Karpas-422 (cell line): ENCODE results near the gene NUP93. TPM values are rescaled to one million over a fixed set of nuclear protein-coding genes. Genes with fewer than 3 reads are reported as not detected.
"Not testable (repeated sequence)": the region's sequence is repeated elsewhere in the genome, so short reads cannot be mapped to it uniquely, and the experiment has no call there.

Experiments
- DNase-seq: peaks from one replicate; pipeline ENCODE4 v3.0.0-alpha.2; 2015
- H2AFZ ChIP-seq: fragments of 200-600 bp; sonication (generic); 2 replicates; pipeline ENCODE4 v1.6.1; 2014; ENCODE audit warnings: antibody characterized with exemption, low read length, mixed read lengths
- H3K27ac ChIP-seq: fragments of 200-600 bp; sonication (generic); 2 replicates; pipeline ENCODE4 v1.5.1; 2014; ENCODE audit warnings: mild to moderate bottlenecking, low read length, moderate library complexity
- H3K27me3 ChIP-seq: fragments of 200-600 bp; sonication (generic); 2 replicates; pipeline ENCODE4 v1.6.1; 2014; ENCODE audit warnings: low read length, mixed read lengths
- H3K36me3 ChIP-seq: fragments of 200-600 bp; sonication (generic); 2 replicates; pipeline ENCODE4 v1.6.1; 2014; ENCODE audit warnings: low read length, mixed read lengths; ENCODE audit not compliant: insufficient read depth
- H3K4me1 ChIP-seq: fragments of 200-600 bp; sonication (generic); 2 replicates; pipeline ENCODE4 v1.6.1; 2014; ENCODE audit warnings: mild to moderate bottlenecking, low read length, mixed read lengths
- H3K4me2 ChIP-seq: fragments of 200-600 bp; sonication (generic); 2 replicates; pipeline ENCODE4 v1.6.1; 2014; ENCODE audit warnings: low read length, low read depth, mild to moderate bottlenecking; ENCODE audit not compliant: poor library complexity, severe bottlenecking
- H3K4me3 ChIP-seq: fragments of 200-600 bp; sonication (generic); 2 replicates; pipeline ENCODE4 v1.5.1; 2014; ENCODE audit warnings: mild to moderate bottlenecking, antibody characterized with exemption, low read length, mixed read lengths
- H3K79me2 ChIP-seq: fragments of 200-600 bp; sonication (generic); 2 replicates; pipeline ENCODE4 v1.6.1; 2014; ENCODE audit warnings: mild to moderate bottlenecking, low read length, mixed read lengths
- H3K9ac ChIP-seq: fragments of 200-600 bp; sonication (generic); 2 replicates; pipeline ENCODE4 v1.6.0; 2014; ENCODE audit warnings: low read length
- H3K9me2 ChIP-seq: fragments of 200-600 bp; sonication (generic), shearing (Covaris generic); replicated peaks from 2 replicates; pipeline ENCODE4 v1.6.0; 2014; ENCODE audit warnings: mild to moderate bottlenecking, low read length, moderate library complexity; ENCODE audit not compliant: insufficient read depth
- H3K9me3 ChIP-seq: fragments of 300-700, 200-600 bp; sonication (generic); 2 replicates; pipeline ENCODE4 v1.6.1; 2014; ENCODE audit warnings: low read length, mixed read lengths
- H4K20me1 ChIP-seq: fragments of 200-600 bp; sonication (generic); 2 replicates; pipeline ENCODE4 v1.6.1; 2014; ENCODE audit warnings: mild to moderate bottlenecking, antibody characterized with exemption, low read length, low read depth; ENCODE audit not compliant: insufficient read depth
- total RNA-seq: library from RNA; depleted of rRNA; stranded (reverse); fragments of >200 nt; shearing (Covaris generic); gene quantifications from 2 replicates; pipeline ENCODE4 v1.2.3, GENCODE V29; 2014; ENCODE audit warnings: low replicate concordance

The NUP93 gene
- total RNA-seq, 1 experiment from 2014 or later = 116 TPM

DNA sequence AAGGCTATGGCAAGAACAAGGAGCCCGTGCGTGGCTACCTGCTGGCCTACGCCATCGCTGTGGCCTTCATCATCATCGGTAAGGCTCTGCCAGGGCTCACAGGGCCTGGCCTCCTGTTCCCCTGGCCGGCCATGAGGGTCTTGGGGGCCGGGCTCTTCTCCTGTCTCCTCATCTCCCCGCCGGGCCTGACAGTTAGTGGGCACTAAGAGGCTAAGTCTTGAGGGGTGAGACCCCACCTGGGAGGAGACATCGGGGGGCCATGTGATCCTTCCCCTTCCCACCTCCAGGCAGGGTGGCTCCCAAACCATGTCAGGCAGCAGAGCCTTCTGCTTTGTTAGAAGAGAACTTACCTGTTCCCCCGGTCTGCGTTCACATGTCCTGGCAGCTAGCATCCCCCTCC lies 150.2 kb downstream of the NUP93 start:
- Histone ChIP-seq H3K36me3 (no peaks in the 10 kb centered on the region), H2AFZ (no peak overlapping the region), H3K9me3 (no peaks in the 10 kb centered on the region)

DNA sequence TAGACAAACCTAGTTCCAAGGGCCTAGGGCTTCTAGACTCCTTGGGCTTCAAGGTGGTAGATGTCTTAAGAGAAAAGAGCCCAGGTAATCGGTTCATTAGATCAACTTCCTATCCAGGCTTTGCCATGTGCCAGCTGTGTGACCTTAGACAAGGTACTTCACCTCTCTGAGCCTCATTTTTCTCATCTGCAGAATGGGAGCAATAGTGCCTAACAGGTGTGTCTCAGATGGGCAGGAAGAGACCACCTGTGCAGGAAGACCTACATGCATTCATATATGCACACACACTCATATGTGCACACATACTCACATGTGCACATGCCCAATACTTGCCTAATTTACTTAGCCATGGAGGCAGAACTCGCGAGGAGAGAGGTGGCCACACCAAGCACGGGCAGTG lies 150.8 kb downstream of the NUP93 start:
- H3K9me3 ChIP-seq = no peaks in the 10 kb centered on the region
- no peaks in the 10 kb centered on the region for H3K36me3 ChIP-seq
- H3K27ac ChIP-seq = no peak overlapping the region
- H3K9ac ChIP-seq = no peak overlapping the region
- no peaks in the 10 kb centered on the region for H4K20me1 ChIP-seq
- no peak overlapping the region for H2AFZ ChIP-seq
- no peak for DNase-seq
- no peaks in the 10 kb centered on the region for H3K27me3 ChIP-seq
- no peak overlapping the region for H3K4me2 ChIP-seq
- no peaks in the 10 kb centered on the region for H3K79me2 ChIP-seq
- no peak overlapping the region for H3K4me3 ChIP-seq
- no peaks in the 10 kb centered on the region for H3K9me2 ChIP-seq
- H3K4me1 ChIP-seq = no peaks in the 10 kb centered on the region

More for the DNA sequence above, 150.2 kb downstream of the NUP93 start:
- Histone ChIP-seq H3K27me3 (no peaks in the 10 kb centered on the region), H3K9me2 (no peaks in the 10 kb centered on the region), H3K27ac (no peak overlapping the region), H4K20me1 (no peaks in the 10 kb centered on the region), H3K4me1 (no peaks in the 10 kb centered on the region), H3K9ac (no peak overlapping the region), H3K4me3 (no peak overlapping the region), H3K79me2 (no peaks in the 10 kb centered on the region), H3K4me2 (no peak overlapping the region)
- no peak for DNase-seq

- Histone ChIP-seq H3K9ac (no peak overlapping the region), H2AFZ (no peak overlapping the region), H3K9me2 (no peaks in the 10 kb centered on the region), H4K20me1 (no peaks in the 10 kb centered on the region), H3K4me1 (no peaks in the 10 kb centered on the region), H3K27ac (no peak overlapping the region), H3K36me3 (no peaks in the 10 kb centered on the region), H3K4me3 (no peak overlapping the region), H3K27me3 (no peaks in the 10 kb centered on the region), H3K4me2 (no peak overlapping the region), H3K79me2 (no peaks in the 10 kb centered on the region), H3K9me3 (no peaks in the 10 kb centered on the region)
- no peak for DNase-seq
Observed at GRCh38 chr16:56882077-56882800, 152.3 kb downstream of the NUP93 start.

- H2AFZ ChIP-seq = no peak overlapping the region
- H3K36me3 ChIP-seq = no peaks in the 10 kb centered on the region
- H3K79me2 ChIP-seq = no peaks in the 10 kb centered on the region
- H3K9ac ChIP-seq = no peak overlapping the region
- H3K4me2 ChIP-seq = no peak overlapping the region
- H3K4me1 ChIP-seq = peaks cover under 1% of the 10 kb centered on the region
- DNase-seq = no peak
- H3K27ac ChIP-seq = no peak overlapping the region
- no peaks in the 10 kb centered on the region for H3K9me2 ChIP-seq
- H3K4me3 ChIP-seq = no peak overlapping the region
- no peaks in the 10 kb centered on the region for H3K27me3 ChIP-seq
- H4K20me1 ChIP-seq = no peaks in the 10 kb centered on the region
- H3K9me3 ChIP-seq = no peaks in the 10 kb centered on the region
Observed at GRCh38 chr16:56883586-56883985, 153.7 kb downstream of the NUP93 start.

- H3K4me3 ChIP-seq = no peak overlapping the region
- H3K27me3 ChIP-seq = no peaks in the 10 kb centered on the region
- no peak overlapping the region for H3K27ac ChIP-seq
- no peaks in the 10 kb centered on the region for H3K9me2 ChIP-seq
- H3K9ac ChIP-seq = no peak overlapping the region
- H3K4me1 ChIP-seq = peaks cover 6% of the 10 kb centered on the region
- H3K4me2 ChIP-seq = no peak overlapping the region
- no peaks in the 10 kb centered on the region for H4K20me1 ChIP-seq
- H3K9me3 ChIP-seq = no peaks in the 10 kb centered on the region
- no peak overlapping the region for H2AFZ ChIP-seq
- no peaks in the 10 kb centered on the region for H3K36me3 ChIP-seq
- no peak for DNase-seq
- no peaks in the 10 kb centered on the region for H3K79me2 ChIP-seq
Observed at GRCh38 chr16:56884026-56884582, 154.2 kb downstream of the NUP93 start.

DNA sequence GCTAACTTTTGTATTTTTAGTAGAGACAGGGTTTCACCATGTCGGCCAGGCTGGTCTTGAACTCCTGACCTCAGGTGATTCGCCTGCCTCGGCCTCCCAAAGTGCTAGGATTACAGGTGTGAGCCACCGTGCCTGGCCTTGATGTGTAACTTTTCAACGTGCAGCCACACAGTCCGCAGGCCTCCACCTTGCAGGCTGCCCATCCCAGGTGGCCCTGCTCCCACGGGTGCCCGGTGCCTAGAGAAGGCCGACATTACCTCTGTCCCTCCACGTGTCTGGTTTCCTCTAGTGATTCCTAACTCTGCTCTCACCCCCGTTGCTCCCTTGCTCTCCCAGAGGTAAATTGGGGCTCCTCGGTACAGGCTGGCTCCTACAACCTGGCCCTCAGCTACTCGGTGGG lies 155.0 kb downstream of the NUP93 start:
- H3K4me3 ChIP-seq, H3K36me3 ChIP-seq, H3K4me2 ChIP-seq, H3K79me2 ChIP-seq, H3K9me2 ChIP-seq, H2AFZ ChIP-seq, H4K20me1 ChIP-seq, H3K4me1 ChIP-seq, H3K27ac ChIP-seq, H3K9me3 ChIP-seq, DNase-seq, H3K27me3 ChIP-seq, H3K9ac ChIP-seq: not testable (repeated sequence)

- H3K9me3 ChIP-seq = no peaks in the 10 kb centered on the region
- H3K4me3 ChIP-seq = no peak overlapping the region
- no peak for DNase-seq
- H2AFZ ChIP-seq = no peak overlapping the region
- no peaks in the 10 kb centered on the region for H3K9me2 ChIP-seq
- H3K79me2 ChIP-seq = no peaks in the 10 kb centered on the region
- no peak overlapping the region for H3K9ac ChIP-seq
- no peak overlapping the region for H3K27ac ChIP-seq
- no peaks in the 10 kb centered on the region for H3K36me3 ChIP-seq
- H3K4me2 ChIP-seq = no peak overlapping the region
- H4K20me1 ChIP-seq = no peaks in the 10 kb centered on the region
- H3K4me1 ChIP-seq = peaks cover 7% of the 10 kb centered on the region
- no peaks in the 10 kb centered on the region for H3K27me3 ChIP-seq
Observed at GRCh38 chr16:56885446-56886162, 155.7 kb downstream of the NUP93 start.

DNA sequence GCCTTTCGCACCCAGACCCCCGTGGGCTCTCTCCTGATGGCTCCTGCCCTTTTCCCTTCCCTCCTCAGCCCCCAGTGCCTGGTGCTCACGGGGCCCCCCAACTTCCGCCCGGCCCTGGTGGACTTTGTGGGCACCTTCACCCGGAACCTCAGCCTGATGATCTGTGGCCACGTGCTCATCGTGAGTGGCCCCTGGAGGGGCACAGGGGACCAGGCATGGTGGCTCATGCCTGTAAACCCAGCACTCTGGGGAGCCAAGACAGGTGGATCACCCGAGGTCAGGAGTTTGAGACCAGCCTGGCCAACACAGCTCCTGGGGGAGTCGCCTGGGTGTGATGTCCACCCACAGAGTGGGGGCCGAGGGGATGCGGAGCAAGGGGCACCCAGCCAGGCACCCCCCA lies 156.4 kb downstream of the NUP93 start:
- Histone ChIP-seq H3K9ac (no peak overlapping the region), H3K36me3 (no peaks in the 10 kb centered on the region), H3K4me3 (no peak overlapping the region), H3K9me2 (no peaks in the 10 kb centered on the region), H3K79me2 (no peaks in the 10 kb centered on the region), H3K27me3 (no peaks in the 10 kb centered on the region), H3K4me2 (no peak overlapping the region), H3K27ac (no peak overlapping the region), H3K9me3 (no peaks in the 10 kb centered on the region), H3K4me1 (peaks cover 7% of the 10 kb centered on the region), H4K20me1 (no peaks in the 10 kb centered on the region), H2AFZ (no peak overlapping the region)
- no peak for DNase-seq
